Body of pancreas (tissue), 4 donors: Measurements from ENCODE around the gene RPL18A. TPM values are rescaled to one million over a fixed set of nuclear protein-coding genes. Genes with fewer than 3 reads are reported as not detected.

Experiments
- ATAC-seq: fragments of 150-250 bp; one replicate; pipeline ENCODE4 v1.9.1; 2016
- DNase-seq, 4 donors: peaks; one replicate each; pipeline ENCODE4 v3.0.0-alpha.2; 2019
- H3K27ac ChIP-seq, 4 donors: fragments of 200-600 bp; sonication (generic); 1 replicate in 3 of 4; 2 replicates in 1 of 4; pipeline versions ENCODE4 v1.5.1 to v1.6.1; 2016 to 2019; ENCODE audit warnings: mild to moderate bottlenecking in 1 of 4, mixed read lengths in 1 of 4, moderate library complexity in 1 of 4
- H3K27me3 ChIP-seq, 2 donors: fragments of 200-600 bp; sonication (generic); one replicate each; pipeline ENCODE4 v1.6.0; 2016; ENCODE audit warnings: mild to moderate bottlenecking in 1 of 2
- H3K36me3 ChIP-seq, 2 donors: fragments of 200-600 bp; sonication (generic); replicated peaks in 1 of 2; 2 replicates each; pipeline ENCODE4 v1.5.1; 2016; ENCODE audit warnings: low read depth in 2 of 2; ENCODE audit not compliant: insufficient read depth in 1 of 2
- H3K4me1 ChIP-seq: fragments of 200-600 bp; sonication (generic); one replicate; pipeline ENCODE4 v1.6.0; 2016
- H3K4me3 ChIP-seq, 2 donors: fragments of 200-600 bp; sonication (generic); 1 replicate in 1 of 2; 2 replicates in 1 of 2; pipeline ENCODE4 v1.5.1; 2016 to 2019
- H3K9me3 ChIP-seq, 3 donors: fragments of 200-600 bp; sonication (generic); 1 replicate in 2 of 3; 2 replicates in 1 of 3; pipeline ENCODE4 v1.5.1; 2016
- CTCF ChIP-seq, 7 experiments: fragments of 450-650 bp in 4 of 7; fragments of 200-600 bp in 3 of 7; sonication (generic) in 3 of 7; IDR thresholded peaks; one replicate each; pipeline ENCODE4 v1.5.1; 2016 to 2019; ENCODE audit warnings: antibody characterized with exemption in 7 of 7
- POLR2A ChIP-seq, 3 donors: fragments of 450-650 bp; IDR thresholded peaks; one replicate each; pipeline ENCODE4 v1.6.1; 2016; ENCODE audit warnings: antibody characterized with exemption in 3 of 3, mild to moderate bottlenecking in 2 of 3
- WGBS, 2 donors: methylation state at CpG; one replicate each; pipeline ENCODE4 v1.1.5; 2017; 5-methylcytosine and 5-hydroxymethylcytosine counted together
- intact Hi-C: fragments of 100-400 bp; cut with DNase I; formaldehyde crosslinking; loops from one replicate; pipeline ENCODE4 v1.15.1; 2023
- total RNA-seq, 2 donors: library from RNA; depleted of rRNA; stranded (reverse); fragments of >200 nt; gene quantifications; one replicate each; pipeline ENCODE4 v1.1.0, GENCODE V29; 2016

RPL18A gene
- total RNA-seq, 2 donors from 2014 or later: 1,158 to 1,588 TPM

GRCh38 chr19:17866312-17866963 lies 6.7 kb downstream of the RPL18A start:
- intact Hi-C loops: loop anchor here (5.0 kb wide), 1 partner anchor 71 kb away; no protein-coding TSS in a partner anchor
- no peak for ATAC-seq
- Histone ChIP-seq H3K27ac (no peak overlapping the region), H3K9me3 (no peaks in the 10 kb centered on the region), H3K36me3 (peaks cover 18 to 24% of the 10 kb centered on the region in 2 donors), H3K4me1 (peaks cover 22% of the 10 kb centered on the region), H3K4me3 (no peak overlapping the region), H3K27me3 (peaks cover 0 to 15% of the 10 kb centered on the region in 2 donors)
- WGBS, 2 donors: 78 to 82% methylated on average over 7 to 8 of the region's 8 CpGs
- no peak for TF ChIP-seq CTCF (IDR thresholded peaks at IDR 0.05)
- no peak for TF ChIP-seq POLR2A (IDR thresholded peaks at IDR 0.05)
- DNase-seq: no peak

GRCh38 chr19:17866964-17867486 lies 7.3 kb downstream of the RPL18A start:
- intact Hi-C loops: loop anchor here (5.0 kb wide), 1 partner anchor 70 kb away; no protein-coding TSS in a partner anchor

GRCh38 chr19:17868669-17869068 lies 9.0 kb downstream of the RPL18A start:
- TF ChIP-seq CTCF (IDR thresholded peaks at IDR 0.05): no peak
- TF ChIP-seq POLR2A (IDR thresholded peaks at IDR 0.05): no peak
- intact Hi-C loops: loop anchor here (5.0 kb wide), 1 partner anchor 69 kb away; no protein-coding TSS in a partner anchor
- WGBS, 2 donors: 26 to 41% methylated on average over 6 of the region's 6 CpGs

More at GRCh38 chr19:17866964-17867486, 7.3 kb downstream of the RPL18A start:
- 43 to 53% methylated on average over 6 to 11 of the region's 11 CpGs for WGBS, 2 donors
- H3K27ac ChIP-seq: no peak overlapping the region
- H3K27me3 ChIP-seq: peaks cover 0 to 17% of the 10 kb centered on the region in 2 donors
- DNase-seq (no peak), ATAC-seq (no peak)
- H3K4me3 ChIP-seq: no peak overlapping the region
- H3K36me3 ChIP-seq: peaks cover 17 to 19% of the 10 kb centered on the region in 2 donors
- no peaks in the 10 kb centered on the region for H3K9me3 ChIP-seq
- TF ChIP-seq POLR2A (IDR thresholded peaks at IDR 0.05) (no peak), CTCF (IDR thresholded peaks at IDR 0.05) (no peak)
- H3K4me1 ChIP-seq: peaks cover 17% of the 10 kb centered on the region

GRCh38 chr19:17869114-17869608 lies 9.5 kb downstream of the RPL18A start:
- 36 to 42% methylated on average over 10 to 11 of the region's 11 CpGs for WGBS, 2 donors

More at GRCh38 chr19:17868669-17869068, 9.0 kb downstream of the RPL18A start:
- Histone ChIP-seq H3K27me3 (peaks cover 0 to 27% of the 10 kb centered on the region in 2 donors), H3K4me3 (no peak overlapping the region), H3K4me1 (peaks cover 16% of the 10 kb centered on the region), H3K36me3 (peaks cover 1 to 4% of the 10 kb centered on the region in 2 donors), H3K9me3 (no peaks in the 10 kb centered on the region), H3K27ac (no peak overlapping the region)
- DNase-seq (no peak), ATAC-seq (no peak)

More at GRCh38 chr19:17869114-17869608, 9.5 kb downstream of the RPL18A start:
- peaks cover 0 to under 1% of the 10 kb centered on the region in 2 donors for H3K36me3 ChIP-seq
- ATAC-seq: no peak
- TF ChIP-seq POLR2A (IDR thresholded peaks at IDR 0.05) (no peak), CTCF (IDR thresholded peaks at IDR 0.05) (no peak)
- intact Hi-C loops: loop anchor here (5.0 kb wide), 1 partner anchor 68 kb away; no protein-coding TSS in a partner anchor
- H3K4me3 ChIP-seq: no peak overlapping the region
- peaks cover 0 to 30% of the 10 kb centered on the region in 2 donors for H3K27me3 ChIP-seq
- H3K4me1 ChIP-seq: peaks cover 14% of the 10 kb centered on the region
- H3K27ac ChIP-seq: no peak overlapping the region
- H3K9me3 ChIP-seq: no peaks in the 10 kb centered on the region
- no peak for DNase-seq
